K562 (cell line): ENCODE measurements around the gene SMIM29. TPM values are rescaled to one million over a fixed set of nuclear protein-coding genes. Genes with fewer than 3 reads are reported as not detected.

ENCODE experiments used
- BHLHE40 ChIP-seq: IDR thresholded peaks from 2 replicates; pipeline ENCODE4 v1.6.1; 2011; ENCODE audit warnings: low read length, improper control_type of control experiment
- ETV6 ChIP-seq, 3 experiments: fragments of 150-350 bp in 1 of 3; sonication (generic) in 1 of 3; formaldehyde crosslinking in 1 of 3; IDR thresholded peaks; 2 replicates each; pipeline versions ENCODE4 v1.6.1 to v1.8.0; 2014 to 2022; ENCODE audit warnings: borderline replicate concordance in 2 of 3, low read depth in 2 of 3, antibody characterized with exemption in 1 of 3, low read length in 1 of 3, mild to moderate bottlenecking in 1 of 3, missing genetic modification reagents in 1 of 3
- GABPB2 ChIP-seq: fragments of 250-450 bp; sonication (Bioruptor Pico); conservative IDR thresholded peaks from 2 replicates; pipeline ENCODE4 v1.5.1; 2021; ENCODE audit warnings: mild to moderate bottlenecking
- GATAD2A ChIP-seq: fragments of 450-650 bp; IDR thresholded peaks from 2 replicates; pipeline ENCODE4 v1.6.1; 2017
- LEF1 ChIP-seq: fragments of 450-650 bp; IDR thresholded peaks from 2 replicates; pipeline ENCODE4 v1.6.1; 2016; ENCODE audit warnings: mild to moderate bottlenecking
- NFIC ChIP-seq: fragments of 450-650 bp; IDR thresholded peaks from 2 replicates; pipeline ENCODE4 v1.6.1; 2017; ENCODE audit warnings: mild to moderate bottlenecking, inconsistent platforms
- POLR2A ChIP-seq: fragments of 450-650 bp; conservative IDR thresholded peaks from 2 replicates; pipeline ENCODE4 v1.6.1; 2016
- POLR2AphosphoS2 ChIP-seq: IDR thresholded peaks from 2 replicates; pipeline ENCODE4 v1.6.1; 2012; ENCODE audit warnings: low read length, improper control_type of control experiment
- POLR2AphosphoS5 ChIP-seq: IDR thresholded peaks from 2 replicates; pipeline ENCODE4 v1.6.1; 2011; ENCODE audit warnings: mild to moderate bottlenecking, low read depth, low read length, moderate library complexity; ENCODE audit not compliant: control insufficient read depth, insufficient read depth
- RBFOX2 ChIP-seq: fragments of 200-400 bp; formaldehyde crosslinking; IDR thresholded peaks from 2 replicates; pipeline ENCODE4 v1.6.1; 2017; ENCODE audit warnings: low read depth, mild to moderate bottlenecking, low read length, moderate library complexity
- RBM39 ChIP-seq: fragments of 200-400 bp; formaldehyde crosslinking; optimal IDR thresholded peaks from 2 replicates; pipeline ENCODE3; 2018; ENCODE audit warnings: low read depth, low read length
- SIRT6 ChIP-seq: IDR thresholded peaks from one replicate; pipeline ENCODE4 v1.6.1; 2012; ENCODE audit warnings: low read depth, mild to moderate bottlenecking, control low read depth, inconsistent platforms, low read length, moderate library complexity
- TAF1 ChIP-seq: IDR thresholded peaks from 2 replicates; pipeline ENCODE4 v1.6.1; 2011; ENCODE audit warnings: mild to moderate bottlenecking, low read length, moderate library complexity; ENCODE audit not compliant: insufficient read depth, control insufficient read depth, severe bottlenecking; ENCODE audit errors: extremely low read depth
- TCF7L2 ChIP-seq: fragments of 150-350 bp; IDR thresholded peaks from 2 replicates; pipeline ENCODE4 v1.6.1; 2016; ENCODE audit warnings: low read depth, mild to moderate bottlenecking, low read length, moderate library complexity
- THAP7 ChIP-seq: fragments of 250-450 bp; sonication (Bioruptor Pico); IDR thresholded peaks from 2 replicates; pipeline ENCODE4 v1.5.0; 2021
- YY1 ChIP-seq, 3 experiments: IDR thresholded peaks; 2 replicates each; pipeline ENCODE4 v1.6.1; 2011; ENCODE audit warnings: low read length in 2 of 3, mild to moderate bottlenecking in 2 of 3, moderate library complexity in 2 of 3, borderline replicate concordance in 1 of 3, control low read depth in 1 of 3, low read depth in 1 of 3; ENCODE audit not compliant: insufficient read depth in 3 of 3, insufficient replicate concordance in 2 of 3, control insufficient read depth in 1 of 3, insufficient read length in 1 of 3; ENCODE audit errors: extremely low read depth in 1 of 3
- ZFPM2 ChIP-seq: fragments of 250-450 bp; sonication (Bioruptor Pico); IDR thresholded peaks from 2 replicates; pipeline ENCODE4 v1.5.1; 2022; ENCODE audit warnings: mild to moderate bottlenecking
- ZNF444 ChIP-seq: fragments of 250-450 bp; sonication (Bioruptor Pico); IDR thresholded peaks from 2 replicates; pipeline ENCODE4 v1.4.0; 2020; ENCODE audit warnings: mild to moderate bottlenecking, moderate library complexity
- ZNF592 ChIP-seq: fragments of 450-650 bp; IDR thresholded peaks from 2 replicates; pipeline ENCODE4 v1.6.1; 2017; ENCODE audit warnings: antibody characterized with exemption, mild to moderate bottlenecking
- ZNF766 ChIP-seq: fragments of 200-800 bp; sonication (Bioruptor generic); conservative IDR thresholded peaks from 2 replicates; pipeline ENCODE4 v1.6.1; 2016; ENCODE audit warnings: missing genetic modification characterization, missing compliant biosample characterization
- polyA plus RNA-seq, 8 experiments: library from polyadenylated mRNA; depleted of rRNA in 4 of 8; stranded (reverse) in 5 of 8; unstranded in 3 of 8; fragments of >200 nt; fragmentation: Nextera tagmentation in 2 of 8; fragmentation: Illumina TruSeq in 1 of 8; extraction: Ambion mirVana in 2 of 8; extraction: Trizol in 1 of 8; gene quantifications; 2 replicates each; pipeline versions ENCODE4 v1.2.1 to v1.2.3, GENCODE V29; 2011 to 2014; ENCODE audit warnings: inconsistent platforms in 1 of 8, missing spikeins in 1 of 8
- total RNA-seq, 7 experiments: library from RNA; depleted of rRNA in 6 of 7; stranded (reverse); fragments of >200 nt in 6 of 7; fragmentation: Illumina TruSeq in 2 of 7; extraction: Trizol in 2 of 7; gene quantifications; 2 replicates each; pipeline versions ENCODE4 v1.2.1 to v1.2.3, GENCODE V29; 2011 to 2021; ENCODE audit warnings: low replicate concordance in 1 of 7

SMIM29 gene
- total and polyA plus RNA-seq, 9 of the 15 experiments (the other 6 are each of a cell fraction or from before 2014, with no cell fraction given) = 6.5 to 36.7 (median 20.9) TPM

DNA sequence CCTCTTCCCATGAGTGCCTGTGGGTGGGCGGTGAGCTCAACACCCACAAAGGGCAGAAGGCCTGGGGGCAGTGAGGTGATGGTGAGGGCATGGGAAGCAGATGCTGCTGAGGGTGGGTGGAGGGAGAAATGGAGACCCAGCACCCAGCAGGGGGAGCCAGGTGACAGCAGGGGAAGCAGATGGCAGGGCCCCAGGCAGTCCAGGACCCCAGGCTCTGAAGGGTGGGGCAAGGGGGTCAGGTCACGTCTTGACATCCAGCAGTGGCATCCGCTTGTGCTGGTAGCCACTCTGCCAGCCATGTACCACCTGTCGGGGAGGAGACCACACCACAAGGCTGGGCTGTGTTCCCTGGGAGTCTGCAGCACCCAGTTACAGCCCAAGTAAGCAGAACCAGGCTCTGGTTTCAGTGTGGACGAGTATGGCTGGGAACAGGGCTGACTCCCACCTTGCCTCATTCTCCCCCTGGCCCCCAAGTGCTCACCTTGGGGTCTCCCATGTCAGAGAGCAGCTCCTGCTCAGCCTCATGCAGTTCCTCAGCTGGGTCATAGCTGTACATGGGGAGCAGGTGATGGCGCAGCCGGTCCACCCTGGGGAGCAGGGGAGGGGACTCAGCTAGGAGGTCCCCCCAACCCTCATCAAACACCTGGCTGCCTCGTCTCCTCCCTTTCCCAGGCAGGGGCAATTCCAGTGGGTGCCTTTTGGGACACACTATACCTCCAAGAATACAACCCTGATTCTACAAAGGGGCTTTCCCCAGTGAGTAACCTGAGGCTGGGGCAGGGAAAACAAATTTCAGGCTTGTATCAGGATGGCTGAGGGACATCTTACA is 2.0 kb downstream of the SMIM29 start (continued):
- TF ChIP-seq ZNF592 (peak; percentile 76), ZFPM2 (CRISPR knock-in tag) (0 out of 2 replicates have a peak, but pooled peaks have one; percentile 55), THAP7 (CRISPR knock-in tag) (peak; percentile 86), TCF7L2 (no peak), POLR2AphosphoS2 (peak; percentile 96; the same call in 1 of the 2 replicates), RBFOX2 (peak; percentile 83), SIRT6 (peak; percentile 91), POLR2AphosphoS5 (peak; percentile 89), ZNF766 (CRISPR knock-in tag) (no peak), NFIC (peak; percentile 65; the same call in 1 of the 2 replicates), TAF1 (peak; percentile 38), RBM39 (peak; percentile 88), YY1 (IDR thresholded peaks at IDR 0.05; ENCODE audit: borderline replicate concordance in 1 of 3, control insufficient read depth in 1 of 3, extremely low read depth in 1 of 3, insufficient read depth in 3 of 3, insufficient read length in 1 of 3, insufficient replicate concordance in 2 of 3, low read depth in 1 of 3, low read length in 2 of 3) (peak in 1 of 3 experiments; percentile 33), LEF1 (0 out of 2 replicates have a peak, but pooled peaks have one; percentile 40), GATAD2A (0 out of 2 replicates have a peak, but pooled peaks have one; percentile 22), BHLHE40 (no peak), ETV6 (IDR thresholded peaks at IDR 0.05; ENCODE audit: borderline replicate concordance in 1 of 2, low read depth in 2 of 2, low read length in 1 of 2) (0 out of 4 replicates have a peak, but pooled peaks of 1 of the 2 experiments have one; percentile 13), ETV6 (CRISPR knock-in tag; IDR thresholded peaks at IDR 0.05; ENCODE audit: borderline replicate concordance) (no peak), ZNF444 (CRISPR knock-in tag) (no peak), POLR2A (peak; percentile 97), GABPB2 (CRISPR knock-in tag) (0 out of 2 replicates have a peak, but pooled peaks have one; percentile 29)
